Glutamatergic neuron (in vitro differentiated cells): ENCODE results near the gene ZNF708. TPM values are rescaled to one million over a fixed set of nuclear protein-coding genes. Genes with fewer than 3 reads are reported as not detected.
A peak's percentile ranks its signal among the peaks of the same experiment; 100 is the strongest.

Experiments
- DNase-seq: peaks from one replicate; pipeline ENCODE4 v3.0.0; 2022
- H3K27ac Mint-ChIP-seq: one replicate; pipeline ENCODE4 v1.8.0; 2020; ENCODE audit warnings: mild to moderate bottlenecking, mixed read lengths, inconsistent platforms; ENCODE audit not compliant: unreplicated experiment
- H3K27me3 Mint-ChIP-seq: one replicate; pipeline ENCODE4 v1.8.0; 2020; ENCODE audit warnings: mild to moderate bottlenecking, moderate library complexity, mixed read lengths, inconsistent platforms; ENCODE audit not compliant: unreplicated experiment
- H3K36me3 Mint-ChIP-seq: one replicate; pipeline ENCODE4 v1.8.0; 2020; ENCODE audit warnings: mild to moderate bottlenecking, mixed read lengths, inconsistent platforms; ENCODE audit not compliant: unreplicated experiment
- H3K4me1 Mint-ChIP-seq: one replicate; pipeline ENCODE4 v1.8.0; 2020; ENCODE audit warnings: mild to moderate bottlenecking, low read depth, mixed read lengths, inconsistent platforms; ENCODE audit not compliant: unreplicated experiment
- H3K4me3 Mint-ChIP-seq: one replicate; pipeline ENCODE4 v1.8.0; 2020; ENCODE audit warnings: mild to moderate bottlenecking, mixed read lengths, inconsistent platforms; ENCODE audit not compliant: unreplicated experiment
- H3K9me3 Mint-ChIP-seq: one replicate; pipeline ENCODE4 v1.8.0; 2020; ENCODE audit warnings: mild to moderate bottlenecking, moderate library complexity, mixed read lengths, inconsistent platforms; ENCODE audit not compliant: unreplicated experiment
- CTCF ChIP-seq: fragments of 200-600 bp; sonication (generic); IDR thresholded peaks from one replicate; pipeline ENCODE4 v1.5.0; 2021; ENCODE audit not compliant: partially characterized antibody, unreplicated experiment
- total RNA-seq: library from RNA; stranded (reverse); fragmentation: NEBNext Ultra II Directional; extraction: Animal tissue kit (Norgen Biotek cat#: 25700); gene quantifications from one replicate; pipeline ENCODE4 v1.2.1, GENCODE V29; 2021; ENCODE audit not compliant: unreplicated experiment

ZNF708 gene
- total RNA-seq, 1 donor from 2014 or later, result 47.7 TPM

DNA sequence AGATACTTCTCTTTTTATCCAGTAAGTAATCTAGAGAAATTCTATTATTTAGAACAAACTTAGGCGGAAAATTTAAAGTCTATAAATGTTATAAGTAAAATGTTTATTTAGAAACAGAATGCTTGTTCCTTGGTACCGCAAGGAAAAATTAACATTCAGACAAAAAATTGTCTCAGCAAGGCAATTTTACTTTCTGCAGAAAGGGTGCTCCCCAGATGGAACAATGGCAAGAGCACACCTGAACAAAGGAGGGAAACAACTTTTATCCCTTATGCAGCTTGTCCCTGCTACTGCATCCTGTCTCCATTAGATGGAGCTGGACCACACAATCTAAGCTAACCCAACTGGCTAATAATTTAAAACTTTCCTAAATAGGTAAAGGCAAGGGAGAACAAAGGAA is 6.5 kb upstream of the ZNF708 start:
- no peak overlapping the region for H3K4me3 Mint-ChIP-seq
- H3K4me1 Mint-ChIP-seq, result no peaks in the 10 kb centered on the region
- TF ChIP-seq CTCF, result no peak
- H3K27me3 Mint-ChIP-seq, result no peaks in the 10 kb centered on the region
- H3K36me3 Mint-ChIP-seq, result peaks cover 25% of the 10 kb centered on the region
- no peak overlapping the region for H3K27ac Mint-ChIP-seq
- DNase-seq, result no peak
- peaks cover 8% of the 10 kb centered on the region for H3K9me3 Mint-ChIP-seq

DNA sequence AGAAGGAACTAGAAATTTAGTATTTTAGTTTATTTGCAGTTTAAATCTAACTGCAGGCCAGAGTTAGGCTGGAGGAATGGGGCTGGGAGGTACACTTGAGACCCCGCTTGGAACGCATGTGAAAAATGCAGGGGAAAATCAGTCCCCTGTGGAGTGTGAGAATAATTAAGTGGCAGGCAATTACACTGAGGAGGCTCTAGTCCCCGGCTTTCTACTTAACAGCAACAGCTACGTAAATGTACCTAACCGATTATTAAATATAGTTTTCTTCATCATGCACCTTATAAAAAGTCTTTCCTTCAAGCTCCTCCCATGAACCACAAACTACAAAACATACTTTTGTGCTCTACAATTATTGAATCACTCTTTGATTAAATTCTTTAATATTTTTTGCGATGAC is 804 bp downstream of the ZNF708 start:
- H3K36me3 Mint-ChIP-seq, result peaks cover 21% of the 10 kb centered on the region
- peaks cover 9% of the 10 kb centered on the region for H3K4me1 Mint-ChIP-seq
- no peak for DNase-seq
- H3K27ac Mint-ChIP-seq, result peak overlapping the region; percentile 100
- H3K27me3 Mint-ChIP-seq, result peaks cover 10% of the 10 kb centered on the region
- H3K9me3 Mint-ChIP-seq, result peaks cover 11% of the 10 kb centered on the region
- peak overlapping the region; percentile 100 for H3K4me3 Mint-ChIP-seq
- no peak for TF ChIP-seq CTCF

DNA sequence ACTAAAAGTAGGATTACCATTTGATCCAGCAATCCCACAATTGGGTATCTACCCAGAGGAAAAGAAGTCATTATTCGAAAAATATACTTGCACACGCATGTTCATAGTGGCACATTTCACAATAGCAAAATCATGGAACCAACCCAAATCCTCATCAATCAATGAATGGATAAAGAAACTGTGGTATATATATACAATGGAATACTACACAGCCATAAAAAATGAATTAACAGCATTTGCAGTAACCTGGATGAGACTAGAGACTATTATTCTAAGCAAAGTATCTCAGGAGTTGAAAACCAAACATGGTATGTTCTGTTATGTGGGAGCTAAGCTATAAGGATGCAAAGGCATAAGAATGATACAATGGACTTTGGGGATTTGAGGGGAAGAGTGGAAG is 3.0 kb downstream of the ZNF708 start:
- no peak for TF ChIP-seq CTCF
- Mint-ChIP-seq H3K36me3 (peaks cover 14% of the 10 kb centered on the region), H3K27ac (no peak overlapping the region), H3K9me3 (peaks cover 11% of the 10 kb centered on the region), H3K4me1 (peaks cover 23% of the 10 kb centered on the region), H3K4me3 (peak overlapping the region; percentile 30), H3K27me3 (peaks cover 12% of the 10 kb centered on the region)
- no peak for DNase-seq

GRCh38 chr19:21323000-21323399 is 6.2 kb downstream of the ZNF708 start:
- Mint-ChIP-seq H3K27ac (peak overlapping the region; percentile 75), H3K4me3 (no peak overlapping the region), H3K9me3 (peaks cover 6% of the 10 kb centered on the region), H3K4me1 (peaks cover 25% of the 10 kb centered on the region), H3K27me3 (peaks cover 3% of the 10 kb centered on the region), H3K36me3 (peaks cover 10% of the 10 kb centered on the region)
- no peak for TF ChIP-seq CTCF
- DNase-seq, result no peak

- Mint-ChIP-seq H3K27me3 (peaks cover 2% of the 10 kb centered on the region), H3K27ac (peak overlapping the region; percentile 75), H3K9me3 (peaks cover 6% of the 10 kb centered on the region), H3K4me1 (peaks cover 23% of the 10 kb centered on the region), H3K36me3 (peaks cover 10% of the 10 kb centered on the region), H3K4me3 (peak overlapping the region; percentile 42)
- no peak for DNase-seq
- no peak for TF ChIP-seq CTCF
These were observed 6.7 kb downstream of the ZNF708 start for GRCh38 chr19:21322528-21322927.
